ENCODE data around the gene GMEB1.
"Not testable (repeated sequence)": the region's sequence is repeated elsewhere in the genome, so short reads cannot be mapped to it uniquely, and the experiment has no call there.

GMEB1 gene

GRCh38 chr1:28668191-28668955 lies at the start of gene GMEB1:
Gene GMEB1 (plus strand): TSS chr1:28668784. CDS start chr1:28683613, 14,829 bp downstream.
- peaks cover 10% of the 10 kb centered on the region for H3K4me1 ChIP-seq (ENCODE audit: insufficient read depth, low read length)
- H3K4me3 ChIP-seq (ENCODE audit: low read length), result peak within 1 kb of the TSS; percentile 95

GRCh38 chr1:28631713-28632112 lies 36.9 kb upstream of the GMEB1 start:
- Histone ChIP-seq H3K27me3 (ENCODE audit: insufficient read depth, low read length) (no peaks in the 10 kb centered on the region), H3K9me3 (ENCODE audit: low read length) (no peaks in the 10 kb centered on the region), H2AFZ (ENCODE audit: low read depth, low read length) (no peak overlapping the region), H3K4me1 (ENCODE audit: insufficient read depth, low read length) (no peaks in the 10 kb centered on the region), H3K4me3 (ENCODE audit: low read length) (no peak overlapping the region), H3K36me3 (ENCODE audit: insufficient read depth, low read length) (peaks cover 1% of the 10 kb centered on the region)

More at GRCh38 chr1:28668191-28668955, at the start of gene GMEB1:
- no peaks in the 10 kb centered on the region for H3K27me3 ChIP-seq (ENCODE audit: insufficient read depth, low read length)
- no peaks in the 10 kb centered on the region for H3K9me3 ChIP-seq (ENCODE audit: low read length)
- H2AFZ ChIP-seq (ENCODE audit: low read depth, low read length), result peak within 1 kb of the TSS; percentile 84
- no peaks in the 10 kb centered on the region for H3K36me3 ChIP-seq (ENCODE audit: insufficient read depth, low read length)

- no peak overlapping the region for H2AFZ ChIP-seq (ENCODE audit: low read depth, low read length)
- no peaks in the 10 kb centered on the region for H3K9me3 ChIP-seq (ENCODE audit: low read length)
- H3K27me3 ChIP-seq (ENCODE audit: insufficient read depth, low read length), result no peaks in the 10 kb centered on the region
- H3K36me3 ChIP-seq (ENCODE audit: insufficient read depth, low read length), result peaks cover 4% of the 10 kb centered on the region
- H3K4me1 ChIP-seq (ENCODE audit: insufficient read depth, low read length), result no peaks in the 10 kb centered on the region
- H3K4me3 ChIP-seq (ENCODE audit: low read length), result no peak overlapping the region
Measured at GRCh38 chr1:28632560-28632959, 36.0 kb upstream of the GMEB1 start.

- Histone ChIP-seq H3K9me3 (ENCODE audit: low read length) (no peaks in the 10 kb centered on the region), H3K27me3 (ENCODE audit: insufficient read depth, low read length) (no peaks in the 10 kb centered on the region)
Measured at GRCh38 chr1:28640766-28641165, 27.8 kb upstream of the GMEB1 start.

GRCh38 chr1:28642056-28642846 lies 26.3 kb upstream of the GMEB1 start:
- peak overlapping the region; percentile 67 for H3K4me3 ChIP-seq (ENCODE audit: low read length)
- H3K27me3 ChIP-seq (ENCODE audit: insufficient read depth, low read length), result no peaks in the 10 kb centered on the region
- no peaks in the 10 kb centered on the region for H3K9me3 ChIP-seq (ENCODE audit: low read length)
- no peaks in the 10 kb centered on the region for H3K36me3 ChIP-seq (ENCODE audit: insufficient read depth, low read length)
- peaks cover 18% of the 10 kb centered on the region for H3K4me1 ChIP-seq (ENCODE audit: insufficient read depth, low read length)
- peak overlapping the region; percentile 31 for H2AFZ ChIP-seq (ENCODE audit: low read depth, low read length)

More at GRCh38 chr1:28640766-28641165, 27.8 kb upstream of the GMEB1 start:
- peaks cover 4% of the 10 kb centered on the region for H3K36me3 ChIP-seq (ENCODE audit: insufficient read depth, low read length)
- peaks cover 18% of the 10 kb centered on the region for H3K4me1 ChIP-seq (ENCODE audit: insufficient read depth, low read length)
- H3K4me3 ChIP-seq (ENCODE audit: low read length), result no peak overlapping the region
- no peak overlapping the region for H2AFZ ChIP-seq (ENCODE audit: low read depth, low read length)

GRCh38 chr1:28642847-28643635 lies 25.5 kb upstream of the GMEB1 start, which contains the start of gene TAF12:
Gene TAF12 (minus strand): TSS chr1:28643067. CDS start chr1:28622081, 20,986 bp downstream.
- H3K4me1 ChIP-seq (ENCODE audit: insufficient read depth, low read length), result peaks cover 21% of the 10 kb centered on the region
- H3K36me3 ChIP-seq (ENCODE audit: insufficient read depth, low read length), result no peaks in the 10 kb centered on the region
- peak within 1 kb of the TSS; percentile 67 for H3K4me3 ChIP-seq (ENCODE audit: low read length)
- no peaks in the 10 kb centered on the region for H3K27me3 ChIP-seq (ENCODE audit: insufficient read depth, low read length)
- H3K9me3 ChIP-seq (ENCODE audit: low read length), result no peaks in the 10 kb centered on the region
- H2AFZ ChIP-seq (ENCODE audit: low read depth, low read length), result peak within 1 kb of the TSS; percentile 39

GRCh38 chr1:28644494-28644893 lies 24.1 kb upstream of the GMEB1 start:
- no peaks in the 10 kb centered on the region for H3K36me3 ChIP-seq (ENCODE audit: insufficient read depth, low read length)
- no peaks in the 10 kb centered on the region for H3K27me3 ChIP-seq (ENCODE audit: insufficient read depth, low read length)
- no peak overlapping the region for H2AFZ ChIP-seq (ENCODE audit: low read depth, low read length)
- H3K4me3 ChIP-seq (ENCODE audit: low read length), result no peak overlapping the region
- no peaks in the 10 kb centered on the region for H3K9me3 ChIP-seq (ENCODE audit: low read length)
- peaks cover 21% of the 10 kb centered on the region for H3K4me1 ChIP-seq (ENCODE audit: insufficient read depth, low read length)

GRCh38 chr1:28645406-28645805 lies 23.2 kb upstream of the GMEB1 start:
- not testable (repeated sequence) for H3K36me3 ChIP-seq (ENCODE audit: insufficient read depth, low read length); H3K4me3 ChIP-seq (ENCODE audit: low read length); H3K9me3 ChIP-seq (ENCODE audit: low read length); H3K27me3 ChIP-seq (ENCODE audit: insufficient read depth, low read length); H2AFZ ChIP-seq (ENCODE audit: low read depth, low read length)
- H3K4me1 ChIP-seq (ENCODE audit: insufficient read depth, low read length), result peaks cover 21% of the 10 kb centered on the region

- peaks cover 19% of the 10 kb centered on the region for H3K4me1 ChIP-seq (ENCODE audit: insufficient read depth, low read length)
- H3K9me3 ChIP-seq (ENCODE audit: low read length), result no peaks in the 10 kb centered on the region
- no peaks in the 10 kb centered on the region for H3K36me3 ChIP-seq (ENCODE audit: insufficient read depth, low read length)
- H2AFZ ChIP-seq (ENCODE audit: low read depth, low read length), result no peak overlapping the region
- no peaks in the 10 kb centered on the region for H3K27me3 ChIP-seq (ENCODE audit: insufficient read depth, low read length)
- no peak overlapping the region for H3K4me3 ChIP-seq (ENCODE audit: low read length)
Measured at GRCh38 chr1:28646040-28646439, 22.5 kb upstream of the GMEB1 start.

- H3K36me3 ChIP-seq (ENCODE audit: insufficient read depth, low read length), result no peaks in the 10 kb centered on the region
- H3K4me1 ChIP-seq (ENCODE audit: insufficient read depth, low read length), result peaks cover 12% of the 10 kb centered on the region
- H3K27me3 ChIP-seq (ENCODE audit: insufficient read depth, low read length), result no peaks in the 10 kb centered on the region
- peak overlapping the region; percentile 21 for H2AFZ ChIP-seq (ENCODE audit: low read depth, low read length)
- no peaks in the 10 kb centered on the region for H3K9me3 ChIP-seq (ENCODE audit: low read length)
- H3K4me3 ChIP-seq (ENCODE audit: low read length), result peak overlapping the region; percentile 67
Measured at GRCh38 chr1:28648008-28648473, 20.5 kb upstream of the GMEB1 start.

- Histone ChIP-seq H3K4me1 (ENCODE audit: insufficient read depth, low read length) (peaks cover 7% of the 10 kb centered on the region), H3K4me3 (ENCODE audit: low read length) (peak within 1 kb of the TSS; percentile 67), H3K9me3 (ENCODE audit: low read length) (no peaks in the 10 kb centered on the region), H3K36me3 (ENCODE audit: insufficient read depth, low read length) (no peaks in the 10 kb centered on the region), H2AFZ (ENCODE audit: low read depth, low read length) (peak within 1 kb of the TSS; percentile 21), H3K27me3 (ENCODE audit: insufficient read depth, low read length) (no peaks in the 10 kb centered on the region)
Measured at GRCh38 chr1:28648474-28649198, 19.9 kb upstream of the GMEB1 start, which contains the start of gene RNU11. Gene RNU11 (plus strand): TSS chr1:28648600.

- H3K36me3 ChIP-seq (ENCODE audit: insufficient read depth, low read length); H3K4me1 ChIP-seq (ENCODE audit: insufficient read depth, low read length); H3K4me3 ChIP-seq (ENCODE audit: low read length); H3K9me3 ChIP-seq (ENCODE audit: low read length); H3K27me3 ChIP-seq (ENCODE audit: insufficient read depth, low read length); H2AFZ ChIP-seq (ENCODE audit: low read depth, low read length): not testable (repeated sequence)
Measured at GRCh38 chr1:28653063-28653462, 15.5 kb upstream of the GMEB1 start.
